ENCODE measurements around the gene SORL1-AS1.

DNA sequence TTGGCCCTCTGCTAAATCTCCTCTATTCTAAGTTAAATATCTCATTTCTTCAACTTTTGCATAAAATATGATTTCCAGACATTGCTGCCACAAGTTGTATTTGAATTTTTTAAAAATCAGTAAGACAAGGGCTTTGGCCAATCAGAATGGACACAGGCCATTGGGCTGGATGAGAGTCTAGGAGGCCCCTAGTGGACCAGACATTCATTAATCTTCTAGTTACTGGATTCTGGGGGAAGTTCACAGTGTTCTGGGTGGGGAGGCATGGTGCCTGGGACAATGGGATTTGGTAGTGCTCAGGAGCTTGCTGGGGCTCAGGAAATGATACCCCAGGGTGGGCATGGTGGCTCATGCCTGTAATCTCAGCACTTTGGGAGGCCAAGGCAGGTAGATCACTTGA lies 13.0 kb downstream of the SORL1-AS1 start:
- no peak for TF ChIP-seq POLR2AphosphoS5 (IDR thresholded peaks at IDR 0.05)
- TF ChIP-seq CTCF (IDR thresholded peaks at IDR 0.05): no peak
- no peak for TF ChIP-seq POLR2A (IDR thresholded peaks at IDR 0.05)
- no peak for TF ChIP-seq EP300 (IDR thresholded peaks at IDR 0.05)
